HUDEP-2 (cell line): ENCODE results near the gene DUX4.
"Not testable (repeated sequence)": the region's sequence is repeated elsewhere in the genome, so short reads cannot be mapped to it uniquely, and the experiment has no call there.

Experiments used
- DNase-seq, 76 experiments: peaks; one replicate each; lab custom pipeline; 2025; ENCODE audit not compliant: unreplicated experiment in 76 of 76; lab: John Stamatoyannopoulos, UW

The DUX4 gene

DNA sequence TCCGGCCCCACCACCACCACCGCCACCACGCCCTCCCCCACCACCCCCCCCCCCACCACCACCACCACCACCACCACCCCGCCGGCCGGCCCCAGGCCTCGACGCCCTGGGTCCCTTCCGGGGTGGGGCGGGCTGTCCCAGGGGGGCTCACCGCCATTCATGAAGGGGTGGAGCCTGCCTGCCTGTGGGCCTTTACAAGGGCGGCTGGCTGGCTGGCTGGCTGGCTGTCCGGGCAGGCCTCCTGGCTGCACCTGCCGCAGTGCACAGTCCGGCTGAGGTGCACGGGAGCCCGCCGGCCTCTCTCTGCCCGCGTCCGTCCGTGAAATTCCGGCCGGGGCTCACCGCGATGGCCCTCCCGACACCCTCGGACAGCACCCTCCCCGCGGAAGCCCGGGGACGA is at the start of gene DUX4:
DUX4 (plus strand) TSS at position 347 of the 400 bp plus-strand sequence; CDS start at position 347, 0 bp downstream.
- not testable (repeated sequence) for DNase-seq

- DNase-seq = not testable (repeated sequence)
Observed at GRCh38 chr4:190175436-190175835, 1.9 kb downstream of the DUX4 start.

GRCh38 chr4:190177727-190178605 is 4.4 kb downstream of the DUX4 start:
- DNase-seq = not testable (repeated sequence)

GRCh38 chr4:190178606-190178990 is 5.0 kb downstream of the DUX4 start:
- not testable (repeated sequence) for DNase-seq

GRCh38 chr4:190179030-190179739 is 5.6 kb downstream of the DUX4 start:
- not testable (repeated sequence) for DNase-seq

GRCh38 chr4:190179740-190180094 is 6.1 kb downstream of the DUX4 start:
- DNase-seq = not testable (repeated sequence)

DNA sequence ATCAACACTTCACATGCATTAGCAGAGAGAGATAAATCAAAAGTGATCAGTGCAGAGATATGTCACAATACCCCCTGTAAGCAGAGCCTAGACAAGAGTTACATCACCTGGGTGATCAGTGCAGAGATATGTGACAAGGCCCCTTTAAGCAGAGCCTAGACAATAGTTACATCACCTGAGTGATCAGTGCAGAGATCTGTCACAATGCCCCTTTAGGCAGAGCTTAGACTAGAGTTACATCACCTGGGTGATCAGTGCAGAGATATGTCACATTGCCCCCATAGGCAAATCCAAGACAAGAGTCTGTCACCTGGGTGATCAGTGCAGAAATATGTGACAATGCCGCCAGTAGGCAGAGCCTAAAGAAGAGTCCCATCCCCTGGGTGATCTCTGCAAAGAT is 7.4 kb downstream of the DUX4 start:
- not testable (repeated sequence) for DNase-seq

DNA sequence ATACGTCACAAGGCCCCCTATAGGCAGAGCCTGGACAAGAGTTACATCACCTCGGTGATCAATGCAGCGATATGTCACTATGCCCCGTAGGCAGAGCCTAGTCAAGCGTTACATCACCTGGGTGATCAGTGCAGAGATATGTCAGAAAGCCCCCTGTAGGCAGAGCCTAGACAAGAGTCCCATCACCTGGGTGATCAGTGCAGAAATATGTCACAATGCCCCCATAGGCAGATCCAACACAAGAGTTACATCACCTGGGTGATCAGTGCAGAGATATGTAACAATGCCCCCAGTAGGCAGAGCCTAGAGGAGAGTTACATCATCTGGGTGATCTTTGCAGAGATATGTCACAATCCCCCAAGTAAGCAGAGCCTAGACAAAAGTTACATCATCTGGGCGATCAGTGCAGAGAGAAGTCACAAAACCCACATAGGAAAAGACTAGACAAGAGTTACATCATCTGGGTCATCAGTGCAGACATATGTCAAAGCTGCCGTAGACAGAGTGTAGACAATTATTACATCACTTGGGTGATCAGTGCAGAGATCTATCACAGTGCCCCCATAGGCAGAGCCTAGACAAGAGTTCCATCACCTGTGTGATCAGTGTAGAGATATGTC is 8.0 kb downstream of the DUX4 start:
- DNase-seq = not testable (repeated sequence)

DNA sequence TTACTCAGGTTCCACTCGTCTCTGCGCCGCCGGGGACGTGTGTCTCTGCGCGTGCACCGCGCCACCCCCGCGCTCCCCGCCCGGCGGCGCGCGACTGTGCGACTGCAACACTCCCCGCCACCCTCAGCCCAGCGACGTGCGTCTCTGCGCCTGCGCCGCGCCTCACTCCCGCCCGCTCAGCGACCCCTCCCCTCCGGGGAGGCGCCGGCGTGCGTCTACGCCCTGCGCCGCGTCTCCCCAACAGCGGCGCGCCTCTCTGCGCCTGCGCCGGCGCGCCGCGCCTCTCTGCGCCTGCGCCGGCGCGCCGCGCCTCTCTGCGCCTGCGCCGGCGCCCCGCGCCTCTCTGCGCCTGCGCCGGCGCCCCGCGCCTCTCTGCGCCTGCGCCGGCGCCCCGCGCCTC is 29.9 kb downstream of the DUX4 start:
- DNase-seq = not testable (repeated sequence)
